ENCODE data around the gene TPRG1L. TPM values are rescaled to one million over a fixed set of nuclear protein-coding genes. Genes with fewer than 3 reads are reported as not detected.

TPRG1L gene
- total RNA-seq, 1 donor from 2014 or later: 26.6 TPM

- Mint-ChIP-seq H3K4me1 (ENCODE audit: unreplicated experiment) (peaks cover 5% of the 10 kb centered on the region), H3K27me3 (peaks cover 27% of the 10 kb centered on the region), H3K27ac (no peak overlapping the region), H3K4me3 (peak overlapping the region; percentile 33), H3K36me3 (no peaks in the 10 kb centered on the region), H3K9me3 (no peaks in the 10 kb centered on the region)
- no peak for DNase-seq (ENCODE audit: extremely low spot score, unreplicated experiment)
- TF ChIP-seq CTCF (conservative IDR thresholded peaks at IDR 0.05): no peak
Observed at GRCh38 chr1:3672971-3673361, 48.2 kb downstream of the TPRG1L start.

- Mint-ChIP-seq H3K27ac (no peak overlapping the region), H3K4me3 (peak overlapping the region; percentile 33), H3K4me1 (ENCODE audit: unreplicated experiment) (peaks cover 5% of the 10 kb centered on the region), H3K36me3 (no peaks in the 10 kb centered on the region), H3K27me3 (peaks cover 22% of the 10 kb centered on the region), H3K9me3 (no peaks in the 10 kb centered on the region)
- TF ChIP-seq CTCF (conservative IDR thresholded peaks at IDR 0.05): no peak
- no peak for DNase-seq (ENCODE audit: extremely low spot score, unreplicated experiment)
Observed at GRCh38 chr1:3673381-3674099, 48.7 kb downstream of the TPRG1L start.

GRCh38 chr1:3674100-3675094, 49.6 kb downstream of the TPRG1L start:
- H3K36me3 Mint-ChIP-seq: no peaks in the 10 kb centered on the region
- H3K27me3 Mint-ChIP-seq: peaks cover 20% of the 10 kb centered on the region
- no peaks in the 10 kb centered on the region for H3K9me3 Mint-ChIP-seq
- no peak for DNase-seq (ENCODE audit: extremely low spot score, unreplicated experiment)
- TF ChIP-seq CTCF (conservative IDR thresholded peaks at IDR 0.05): no peak
- H3K4me3 Mint-ChIP-seq: no peak overlapping the region
- no peak overlapping the region for H3K27ac Mint-ChIP-seq
- H3K4me1 Mint-ChIP-seq (ENCODE audit: unreplicated experiment): peaks cover 5% of the 10 kb centered on the region

- no peaks in the 10 kb centered on the region for H3K9me3 Mint-ChIP-seq
- TF ChIP-seq CTCF (conservative IDR thresholded peaks at IDR 0.05): no peak
- no peak for DNase-seq (ENCODE audit: extremely low spot score, unreplicated experiment)
- H3K4me1 Mint-ChIP-seq (ENCODE audit: unreplicated experiment): peaks cover 5% of the 10 kb centered on the region
- H3K36me3 Mint-ChIP-seq: no peaks in the 10 kb centered on the region
- peaks cover 25% of the 10 kb centered on the region for H3K27me3 Mint-ChIP-seq
- no peak overlapping the region for H3K27ac Mint-ChIP-seq
- no peak overlapping the region for H3K4me3 Mint-ChIP-seq
Observed at GRCh38 chr1:3675436-3675835, 50.6 kb downstream of the TPRG1L start.

GRCh38 chr1:3676581-3677470, 52.0 kb downstream of the TPRG1L start:
- Mint-ChIP-seq H3K4me1 (ENCODE audit: unreplicated experiment) (peaks cover 5% of the 10 kb centered on the region), H3K27ac (no peak overlapping the region), H3K4me3 (no peak overlapping the region), H3K27me3 (peaks cover 21% of the 10 kb centered on the region), H3K36me3 (no peaks in the 10 kb centered on the region), H3K9me3 (no peaks in the 10 kb centered on the region)
- no peak for DNase-seq (ENCODE audit: extremely low spot score, unreplicated experiment)
- no peak for TF ChIP-seq CTCF (conservative IDR thresholded peaks at IDR 0.05)

Data from type B pancreatic cell (in vitro differentiated cells).